OCI-LY3 (cell line): ENCODE data around the gene GABRR3.

ENCODE experiments used
- CTCF ChIP-seq: fragments of 200-600, 300-600 bp; sonication (generic); IDR thresholded peaks from 2 replicates; pipeline ENCODE4 v1.5.1; 2014; ENCODE audit warnings: antibody characterized with exemption, low read length, low read depth
- EZH2phosphoT487 ChIP-seq: fragments of 200-600 bp; shearing (Covaris generic); IDR thresholded peaks from 2 replicates; pipeline ENCODE4 v1.6.1; 2018; ENCODE audit warnings: antibody characterized with exemption, mixed run types, low read depth

- TF ChIP-seq CTCF (no peak), EZH2phosphoT487 (no peak)
These were observed 30.4 kb downstream of the GABRR3 start for GRCh38 chr3:98004721-98005120.
